ENCODE results near the gene IYD.
A peak's percentile ranks its signal among the peaks of the same experiment; 100 is the strongest.
"Not testable (repeated sequence)": the region's sequence is repeated elsewhere in the genome, so short reads cannot be mapped to it uniquely, and the experiment has no call there.

Gene IYD

DNA sequence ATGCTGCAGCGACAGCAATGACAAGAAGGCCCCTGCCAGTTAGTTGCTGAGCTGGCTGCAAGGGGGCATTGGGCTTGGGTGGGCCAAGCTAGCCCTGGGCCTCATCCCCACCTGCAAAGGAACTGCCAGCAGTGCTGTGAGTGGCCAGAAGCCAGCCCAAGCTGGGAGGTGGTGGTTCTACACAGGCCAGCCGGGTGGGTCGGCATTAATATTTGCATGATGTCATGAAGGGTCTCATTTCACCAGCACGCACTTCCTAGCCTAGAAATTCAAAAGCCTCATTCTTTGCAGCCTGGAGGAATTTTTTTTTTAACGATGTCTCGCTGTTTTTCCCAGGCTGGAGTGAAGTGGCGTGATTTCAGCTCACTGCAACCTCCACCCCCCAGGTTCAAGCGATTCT, 62.0 kb downstream of the IYD start:
- no peak for DNase-seq (ENCODE audit: low spot score)

DNA sequence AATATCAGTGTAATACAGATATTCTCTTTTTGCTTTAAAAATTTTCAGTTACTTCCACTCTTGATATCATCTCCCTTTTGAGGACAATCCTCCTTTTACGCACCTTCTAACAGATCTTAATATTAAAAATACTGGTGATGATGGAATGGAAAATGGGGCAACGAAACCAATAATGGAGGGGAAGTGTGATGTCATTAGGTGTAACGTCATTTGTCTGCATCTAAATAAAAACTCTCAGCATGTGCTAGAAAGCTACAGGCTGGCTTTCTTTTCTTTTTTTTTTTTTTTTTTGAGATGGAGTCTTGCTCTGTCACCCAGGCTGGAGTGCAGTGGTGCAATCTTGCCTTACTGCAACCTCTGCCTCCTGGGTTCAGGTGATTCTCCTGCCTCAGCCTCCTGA, 66.5 kb downstream of the IYD start:
- DNase-seq (ENCODE audit: low spot score): no peak

DNA sequence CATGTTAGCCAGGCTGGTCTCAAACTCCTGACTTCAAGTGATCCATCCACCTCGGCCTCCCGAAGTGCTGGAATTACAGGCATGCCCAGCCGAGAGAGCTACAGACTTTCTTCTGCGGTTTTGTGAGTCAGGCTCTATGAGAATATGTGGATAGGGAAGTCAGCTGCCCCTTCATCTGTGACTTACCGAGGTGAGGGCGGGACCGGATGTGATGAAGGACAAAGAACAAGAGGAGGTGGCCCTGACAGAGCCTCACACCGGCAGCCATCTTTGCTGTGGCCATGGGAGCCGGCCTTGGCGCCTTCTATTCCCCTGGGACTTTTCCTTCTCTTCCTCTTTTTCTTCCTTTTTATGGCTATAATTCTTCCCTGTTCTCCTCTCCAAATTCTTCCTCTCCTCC, 67.0 kb downstream of the IYD start:
- no peak for DNase-seq (ENCODE audit: low spot score)

DNA sequence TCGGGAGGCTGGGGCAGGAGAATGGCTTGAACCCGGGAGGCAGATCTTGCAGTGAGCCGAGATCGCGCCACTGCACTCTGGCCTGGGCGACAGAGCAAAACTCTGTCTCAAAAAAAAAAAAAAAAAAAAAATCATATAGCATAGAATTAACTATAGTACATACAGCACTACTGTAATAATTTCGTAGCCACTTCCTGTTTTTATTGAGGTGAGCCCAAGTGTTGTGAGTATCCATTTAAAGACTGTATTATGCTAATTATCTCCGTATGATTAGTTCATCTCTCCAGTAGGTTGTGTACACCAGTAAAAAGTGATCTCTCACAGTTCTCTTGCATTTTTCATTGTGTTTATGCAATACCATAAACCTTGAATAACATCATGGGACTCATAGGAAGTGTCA, 70.6 kb downstream of the IYD start:
- DNase-seq (ENCODE audit: low spot score): no peak

DNA sequence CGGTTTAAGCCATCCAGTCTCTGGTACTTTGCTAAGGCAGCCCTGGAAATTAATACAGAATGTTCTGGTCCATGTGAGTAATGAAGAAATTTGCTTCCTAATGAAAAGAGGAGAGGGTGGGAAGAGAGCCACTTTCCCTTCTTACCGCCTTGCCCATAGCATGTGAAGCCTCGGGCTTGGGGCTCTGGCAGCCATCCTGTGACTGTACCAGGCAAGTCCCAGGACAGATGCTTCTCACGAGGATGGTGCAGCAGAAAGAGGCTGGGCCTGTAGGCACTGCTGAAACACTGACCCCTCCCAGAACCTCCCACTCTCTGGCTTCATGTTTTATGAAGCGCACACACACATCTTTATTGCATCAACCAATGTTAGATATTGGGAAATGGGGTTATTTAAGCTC, 74.8 kb downstream of the IYD start:
- no peak for DNase-seq (ENCODE audit: low spot score)

DNA sequence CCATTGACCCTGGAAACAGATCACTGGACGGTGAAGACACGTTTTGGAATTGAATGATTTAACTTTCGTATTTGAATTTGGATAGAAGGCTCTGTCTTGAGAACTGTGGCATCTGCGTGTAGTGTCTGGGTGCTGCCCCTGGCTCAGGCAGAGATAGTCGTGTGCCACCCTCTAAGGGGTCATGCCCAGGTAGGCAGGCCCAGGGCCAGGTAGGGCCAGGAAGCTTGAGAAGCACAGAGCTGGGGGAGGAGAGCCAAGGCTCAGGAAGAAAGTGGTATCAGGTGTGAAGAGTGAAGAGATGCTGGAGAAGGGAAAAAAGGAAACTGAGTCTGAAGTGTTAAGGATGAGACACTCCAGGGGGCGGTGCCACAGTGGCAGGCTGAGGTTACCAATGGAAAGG, 75.5 kb downstream of the IYD start:
- DNase-seq (ENCODE audit: low spot score): no peak

DNA sequence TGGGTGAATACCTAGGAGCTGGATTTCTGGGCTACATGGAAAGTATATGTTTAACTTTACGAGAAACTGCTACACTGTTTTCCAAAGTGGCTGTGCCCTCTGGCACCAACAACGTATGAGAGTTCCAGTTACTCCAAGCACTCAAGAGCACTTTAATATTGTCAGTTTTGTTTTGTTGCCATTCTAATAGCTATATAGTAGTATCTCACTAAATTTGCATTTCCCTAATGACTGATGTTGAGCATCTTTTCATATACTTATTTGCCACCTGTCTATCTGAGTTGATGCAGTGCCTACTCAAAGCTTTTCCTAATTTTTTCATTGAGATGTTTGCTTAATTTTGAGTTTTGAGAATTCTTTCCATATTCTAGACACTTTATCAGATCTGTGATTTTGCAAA, 76.7 kb downstream of the IYD start:
- no peak for DNase-seq (ENCODE audit: low spot score)

DNA sequence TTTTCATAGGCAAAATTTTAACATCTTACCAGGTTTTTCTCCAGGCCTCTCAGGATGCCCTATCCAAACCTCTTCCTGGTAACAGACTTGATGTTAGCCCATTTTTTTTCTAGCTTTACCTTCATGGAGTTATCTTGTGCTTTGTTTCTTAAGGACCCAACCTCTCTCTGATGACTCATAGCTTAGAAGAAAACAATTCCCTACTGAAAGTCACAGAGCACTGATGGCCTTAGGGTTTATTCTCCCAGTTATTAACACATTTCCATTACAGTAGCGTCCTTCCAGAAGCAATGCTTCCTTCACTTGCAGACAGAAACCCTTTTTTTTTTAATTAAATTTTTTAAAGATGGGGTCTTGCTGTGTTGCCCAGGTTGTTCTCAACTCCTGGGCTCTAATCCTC, 79.4 kb downstream of the IYD start:
- no peak for DNase-seq (ENCODE audit: low spot score)

DNA sequence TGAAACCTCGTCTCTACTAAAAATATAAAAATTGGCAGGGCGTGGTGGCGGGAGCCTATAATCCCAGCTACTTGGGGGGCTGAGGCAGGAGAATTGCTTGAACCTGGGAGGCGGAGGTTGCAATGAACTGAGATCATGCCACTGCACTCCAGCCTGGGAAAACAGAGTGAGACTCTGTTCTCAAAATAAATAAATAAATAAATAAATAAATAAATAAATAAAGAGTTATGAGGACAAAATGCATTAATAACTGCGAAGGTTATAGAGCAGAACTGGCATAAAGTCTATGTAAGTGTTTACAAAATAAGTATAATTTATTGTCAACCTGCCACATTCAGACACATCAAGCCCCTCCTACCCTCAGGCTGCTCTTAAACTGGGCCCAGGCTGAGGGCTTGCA, 80.2 kb downstream of the IYD start:
- DNase-seq (ENCODE audit: low spot score): not testable (repeated sequence)

DNA sequence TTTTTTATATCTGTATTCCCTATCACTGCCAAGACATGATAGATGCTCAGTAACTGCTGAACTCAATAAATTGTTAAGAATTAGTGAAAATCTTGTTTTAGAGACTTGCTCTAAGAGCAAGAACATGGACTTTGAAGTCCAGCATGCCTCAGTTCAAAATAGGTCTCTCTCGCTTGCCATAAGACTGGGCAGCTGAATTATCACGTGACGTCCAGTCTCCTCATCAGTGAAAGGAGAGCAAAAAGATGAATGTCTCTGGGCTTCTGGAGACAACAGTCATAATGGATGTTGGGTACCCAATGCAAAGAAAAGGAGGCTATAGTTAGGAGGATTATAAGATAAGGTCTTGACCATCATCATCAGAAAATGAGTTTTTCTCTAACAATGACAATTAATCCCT, 82.1 kb downstream of the IYD start:
- DNase-seq (ENCODE audit: low spot score): no peak

DNA sequence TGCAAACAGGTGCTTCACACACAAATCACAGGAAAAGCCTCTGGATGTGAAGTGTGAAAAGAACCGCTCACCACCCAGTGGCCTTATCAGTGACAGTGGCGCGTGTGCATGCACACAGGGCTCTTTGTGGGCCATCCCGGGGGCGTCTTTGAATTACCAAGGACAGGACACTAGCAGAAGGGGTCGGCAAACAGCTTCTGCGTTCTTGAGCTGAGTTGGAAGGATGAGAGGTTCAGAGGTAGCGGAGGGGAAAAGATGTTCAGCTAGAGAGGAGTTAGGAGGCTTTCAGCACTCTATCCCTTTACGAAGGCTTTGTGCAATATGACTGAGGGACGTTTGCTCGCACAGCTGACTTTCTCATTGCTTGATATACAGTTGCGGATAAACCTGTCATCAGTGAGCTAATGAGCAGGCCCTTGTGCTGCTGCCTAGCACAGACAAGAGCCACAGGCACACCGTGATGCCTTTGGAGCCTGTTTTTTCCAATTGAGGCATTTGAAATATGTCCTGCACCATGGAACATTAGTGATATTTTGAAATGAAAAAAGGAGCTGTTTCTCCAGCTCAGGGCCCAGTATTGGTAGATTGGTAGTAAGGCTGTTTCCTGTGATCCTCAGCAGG, 83.1 kb downstream of the IYD start:
- no peak for DNase-seq (ENCODE audit: low spot score)

DNA sequence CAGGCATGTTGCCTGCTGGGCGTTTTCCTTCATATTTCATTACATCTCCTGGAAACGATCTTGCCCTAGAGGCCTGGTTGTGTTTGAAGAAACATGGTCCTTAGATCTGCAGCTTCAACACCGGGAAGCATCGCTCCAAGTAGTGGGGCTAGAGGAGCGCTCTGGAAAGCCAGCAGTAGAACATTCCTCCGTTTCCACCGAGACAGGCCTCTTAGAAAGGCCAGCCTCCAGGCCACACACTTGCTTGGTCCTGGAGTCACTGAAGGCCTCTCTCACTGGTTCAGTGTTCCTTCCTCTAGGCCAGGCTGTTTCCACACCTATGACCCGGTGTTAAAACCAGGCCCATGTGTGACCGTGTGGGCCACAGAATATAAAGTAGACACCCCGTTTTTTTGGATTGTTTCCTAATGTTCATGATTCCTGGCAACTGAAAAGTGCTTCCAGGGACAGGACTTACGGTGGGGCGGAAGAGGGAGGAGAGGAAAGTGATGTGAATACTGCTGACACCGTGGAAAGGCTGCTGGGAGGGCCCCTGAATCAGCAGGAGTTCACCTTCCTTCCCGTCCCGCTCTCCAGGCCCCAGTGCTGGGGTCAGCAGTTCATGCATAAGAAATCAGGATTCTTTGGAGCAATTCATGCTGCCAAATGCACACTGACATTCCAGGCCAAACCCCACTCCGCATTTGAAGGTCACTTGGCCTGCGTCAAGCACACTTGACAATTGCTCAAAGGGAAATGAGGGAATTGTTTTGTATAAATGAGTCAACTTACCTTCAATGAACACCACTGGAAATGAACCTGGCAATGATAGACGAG, 83.8 kb downstream of the IYD start:
- DNase-seq (ENCODE audit: low spot score): peak; percentile 54

DNA sequence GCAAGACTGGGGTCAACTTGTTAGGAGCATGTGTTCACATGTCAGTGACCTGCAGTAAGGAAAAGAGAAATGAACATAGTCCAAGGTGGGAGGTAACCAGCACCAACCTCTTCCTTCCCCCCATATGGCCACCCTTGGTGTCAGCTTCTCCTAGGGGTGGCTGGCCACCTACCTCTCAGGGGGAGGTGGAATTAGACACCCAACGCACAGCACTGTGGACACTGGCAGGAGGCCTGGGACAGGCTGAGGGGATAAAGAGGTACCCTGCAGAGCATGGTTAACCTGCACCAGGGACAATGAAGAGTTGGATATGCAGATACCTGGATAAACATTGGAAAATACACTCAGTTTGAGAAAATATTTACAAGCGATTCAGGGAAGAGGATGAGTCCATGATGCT, 84.5 kb downstream of the IYD start:
- DNase-seq (ENCODE audit: low spot score): no peak
